Sigmoid colon (tissue), 7 donors: ENCODE data around the gene ZNF662. TPM values are rescaled to one million over a fixed set of nuclear protein-coding genes. Genes with fewer than 3 reads are reported as not detected.

Experiments used
- DNase-seq: peaks from one replicate; pipeline ENCODE4 v3.0.0-alpha.2; 2019
- H3K27ac ChIP-seq, 4 donors: fragments of 200-600 bp; sonication (generic); one replicate each; pipeline ENCODE4 v1.5.1; 2016 to 2019; ENCODE audit warnings: mild to moderate bottlenecking in 1 of 4
- H3K27me3 ChIP-seq, 3 donors: fragments of 200-600 bp; sonication (generic); one replicate each; pipeline ENCODE4 v1.5.1; 2019; ENCODE audit warnings: mild to moderate bottlenecking in 1 of 3
- H3K36me3 ChIP-seq, 4 donors: fragments of 200-600 bp; sonication (generic); one replicate each; pipeline ENCODE4 v1.5.1; 2016 to 2019
- H3K4me1 ChIP-seq, 4 donors: fragments of 200-600 bp; sonication (generic); one replicate each; pipeline ENCODE4 v1.5.1; 2017 to 2019
- H3K4me3 ChIP-seq, 4 donors: fragments of 200-600 bp; sonication (generic); one replicate each; pipeline ENCODE4 v1.5.1; 2017 to 2019; ENCODE audit warnings: mild to moderate bottlenecking in 2 of 4, moderate library complexity in 1 of 4
- H3K9me3 ChIP-seq, 4 donors: fragments of 200-600 bp in 3 of 4; sonication (generic) in 3 of 4; one replicate each; pipeline versions ENCODE4 v1.5.1 to v1.6.1; 2013 to 2019
- CTCF ChIP-seq, 4 experiments: fragments of 450-650 bp in 3 of 4; fragments of 200-600 bp in 1 of 4; IDR thresholded peaks; one replicate each; pipeline ENCODE4 v1.5.1; 2016 to 2019; ENCODE audit warnings: antibody characterized with exemption in 4 of 4, mild to moderate bottlenecking in 3 of 4, moderate library complexity in 2 of 4
- EP300 ChIP-seq, 4 donors: sonication (generic); formaldehyde crosslinking; IDR thresholded peaks; one replicate each; pipeline ENCODE4 v1.6.1; 2017; ENCODE audit warnings: antibody characterized with exemption in 4 of 4
- POLR2A ChIP-seq, 2 donors: fragments of 450-650 bp; IDR thresholded peaks; one replicate each; pipeline ENCODE4 v1.6.1; 2016; ENCODE audit warnings: antibody characterized with exemption in 2 of 2, mild to moderate bottlenecking in 2 of 2, moderate library complexity in 2 of 2
- POLR2AphosphoS5 ChIP-seq, 4 donors: sonication (generic); formaldehyde crosslinking; IDR thresholded peaks; one replicate each; pipeline ENCODE4 v1.6.1; 2017; ENCODE audit warnings: antibody characterized with exemption in 4 of 4
- WGBS, 2 donors: extraction: QIAGEN DNeasy Blood & Tissue Kit; methylation state at CpG; one replicate each; pipeline ENCODE4 v1.1.7; 2013; 5-methylcytosine and 5-hydroxymethylcytosine counted together
- intact Hi-C: fragments of 100-400 bp; cut with DNase I; formaldehyde crosslinking; loops from one replicate; pipeline ENCODE4 v1.15.1; 2023
- polyA plus RNA-seq, 3 donors: library from polyadenylated mRNA; stranded (reverse); fragments of 200-250 nt; gene quantifications; one replicate each; pipeline ENCODE4 v1.2.3, GENCODE V29; 2013
- total RNA-seq, 4 donors: library from RNA; depleted of rRNA; stranded (reverse); fragments of >200 nt; gene quantifications; one replicate each; pipeline ENCODE4 v1.1.0, GENCODE V29; 2016
- donor health status: healthy with polysubstance abuse.
- donor health status: Bipolar disorder and iron deficiency.
- donor health status: healthy.

ZNF662 gene
- total and polyA plus RNA-seq, 7 donors = 0.46 to 18.6 (median 7.4) TPM

- H3K27me3 ChIP-seq = no peaks in the 10 kb centered on the region
- no peak for DNase-seq
- 83 to 93% methylated on average over 7 of the region's 7 CpGs for WGBS, 2 donors
- H3K4me3 ChIP-seq = no peak overlapping the region
- no peaks in the 10 kb centered on the region for H3K9me3 ChIP-seq
- no peaks in the 10 kb centered on the region for H3K4me1 ChIP-seq
- TF ChIP-seq POLR2AphosphoS5 (IDR thresholded peaks at IDR 0.05) = no peak
- TF ChIP-seq POLR2A (IDR thresholded peaks at IDR 0.05) = no peak
- TF ChIP-seq CTCF (IDR thresholded peaks at IDR 0.05) = no peak
- TF ChIP-seq EP300 (IDR thresholded peaks at IDR 0.05) = no peak
- intact Hi-C loops = no loop called here
- H3K27ac ChIP-seq = no peak overlapping the region
- H3K36me3 ChIP-seq = no peaks in the 10 kb centered on the region
Observed at GRCh38 chr3:42867138-42867537, 38.8 kb upstream of the ZNF662 start.

- no peak overlapping the region for H3K4me3 ChIP-seq
- intact Hi-C loops = no loop called here
Observed at GRCh38 chr3:42868841-42869240, 37.1 kb upstream of the ZNF662 start.

GRCh38 chr3:42871592-42872196, 34.2 kb upstream of the ZNF662 start:
- Histone ChIP-seq H3K27ac (no peak overlapping the region), H3K4me3 (no peak overlapping the region)
- intact Hi-C loops = no loop called here

More at GRCh38 chr3:42868841-42869240, 37.1 kb upstream of the ZNF662 start:
- Histone ChIP-seq H3K4me1 (no peaks in the 10 kb centered on the region), H3K36me3 (no peaks in the 10 kb centered on the region), H3K9me3 (no peaks in the 10 kb centered on the region), H3K27me3 (no peaks in the 10 kb centered on the region), H3K27ac (no peak overlapping the region)
- WGBS, 2 donors = 71 to 77% methylated on average over 5 of the region's 5 CpGs
- TF ChIP-seq POLR2A (IDR thresholded peaks at IDR 0.05) = no peak
- no peak for TF ChIP-seq CTCF (IDR thresholded peaks at IDR 0.05)
- no peak for TF ChIP-seq POLR2AphosphoS5 (IDR thresholded peaks at IDR 0.05)
- no peak for TF ChIP-seq EP300 (IDR thresholded peaks at IDR 0.05)
- DNase-seq = no peak

GRCh38 chr3:42872718-42873117, 33.2 kb upstream of the ZNF662 start:
- Histone ChIP-seq H3K9me3 (no peaks in the 10 kb centered on the region), H3K4me1 (no peaks in the 10 kb centered on the region), H3K36me3 (no peaks in the 10 kb centered on the region), H3K4me3 (no peak overlapping the region), H3K27me3 (no peaks in the 10 kb centered on the region), H3K27ac (no peak overlapping the region)
- intact Hi-C loops = no loop called here
- DNase-seq = no peak
- TF ChIP-seq EP300 (IDR thresholded peaks at IDR 0.05) (no peak), POLR2AphosphoS5 (IDR thresholded peaks at IDR 0.05) (no peak), POLR2A (IDR thresholded peaks at IDR 0.05) (no peak), CTCF (IDR thresholded peaks at IDR 0.05) (no peak)
- WGBS, 2 donors = 75 to 84% methylated on average over 1 of the region's 1 CpG

More at GRCh38 chr3:42871592-42872196, 34.2 kb upstream of the ZNF662 start:
- TF ChIP-seq CTCF (IDR thresholded peaks at IDR 0.05) = no peak
- TF ChIP-seq POLR2AphosphoS5 (IDR thresholded peaks at IDR 0.05) = no peak
- TF ChIP-seq POLR2A (IDR thresholded peaks at IDR 0.05) = no peak
- no peak for TF ChIP-seq EP300 (IDR thresholded peaks at IDR 0.05)
- no peaks in the 10 kb centered on the region for H3K36me3 ChIP-seq
- no peaks in the 10 kb centered on the region for H3K9me3 ChIP-seq
- H3K27me3 ChIP-seq = no peaks in the 10 kb centered on the region
- H3K4me1 ChIP-seq = no peaks in the 10 kb centered on the region
- 70 to 78% methylated on average over 5 of the region's 5 CpGs for WGBS, 2 donors
- DNase-seq = no peak
